ENCODE measurements around the gene GJC2. TPM values are rescaled to one million over a fixed set of nuclear protein-coding genes. Genes with fewer than 3 reads are reported as not detected.
A peak's percentile ranks its signal among the peaks of the same experiment; 100 is the strongest.

GJC2 gene
- polyA plus RNA-seq, 3 donors = 0.15 TPM; not detected in 2

- Histone ChIP-seq H3K4me2 (replicated peaks; ENCODE audit: extremely low read depth, low read length, poor library complexity, severe bottlenecking) (no peak overlapping the region), H3K4me3 (replicated peaks in 1 of 3; ENCODE audit: low read depth in 2 of 3, low read length in 3 of 3) (no peak overlapping the region), H4K20me1 (ENCODE audit: insufficient read depth, low read length) (peaks cover 61% of the 10 kb centered on the region), H2AFZ (ENCODE audit: insufficient read depth, low read depth, low read length, poor library complexity, severe bottlenecking) (no peak overlapping the region), H3K9ac (ENCODE audit: insufficient read depth, low read length, poor library complexity, severe bottlenecking) (no peak overlapping the region), H3K27me3 (ENCODE audit: control insufficient read depth in 2 of 2, insufficient read depth in 2 of 2, low read length in 2 of 2) (no peaks in the 10 kb centered on the region), H3K79me2 (ENCODE audit: insufficient read depth, low read length) (peaks cover 14% of the 10 kb centered on the region), H3K9me3 (replicated peaks in 1 of 2; ENCODE audit: control insufficient read depth in 1 of 2, insufficient read depth in 1 of 2, low read length in 2 of 2) (no peaks in the 10 kb centered on the region), H3K27ac (ENCODE audit: low read depth in 1 of 2, low read length in 2 of 2) (no peak overlapping the region), H3K36me3 (replicated peaks in 1 of 2; ENCODE audit: control insufficient read depth in 1 of 2, insufficient read depth in 2 of 2, low read length in 2 of 2) (peaks cover 32 to 40% of the 10 kb centered on the region in 2 donors), H3K4me1 (ENCODE audit: control insufficient read depth in 1 of 2, insufficient read depth in 2 of 2, low read length in 2 of 2) (no peaks in the 10 kb centered on the region)
- no peak overlapping the region for H3K27ac Mint-ChIP-seq
- intact Hi-C loops (cut with micrococcal nuclease) = no loop called here
- no peaks in the 10 kb centered on the region for H3K9me3 Mint-ChIP-seq
- H3K4me1 Mint-ChIP-seq = no peaks in the 10 kb centered on the region
- H3K36me3 Mint-ChIP-seq = peaks cover 13 to 37% of the 10 kb centered on the region in 2 donors
- H3K4me3 Mint-ChIP-seq = no peak overlapping the region
- no peak for DNase-seq
- H3K27me3 Mint-ChIP-seq (ENCODE audit: low read depth in 3 of 3) = peaks cover 0 to 5% (median 0%) of the 10 kb centered on the region in 3 donors
- TF ChIP-seq CTCF (IDR thresholded peaks at IDR 0.05) = no peak
- 100% methylated on average over 4 of the region's 7 CpGs for WGBS (ENCODE audit: insufficient coverage)
Observed at GRCh38 chr1:228150120-228150460, 360 bp downstream of the GJC2 start.

- peak overlapping the region in 1 of 7 donors; percentile 46 for H3K27ac Mint-ChIP-seq
Observed at GRCh38 chr1:228150461-228151179, 890 bp downstream of the GJC2 start.

More at GRCh38 chr1:228150461-228151179, 890 bp downstream of the GJC2 start:
- Mint-ChIP-seq H3K4me3 (no peak overlapping the region), H3K27me3 (ENCODE audit: low read depth in 3 of 3) (peaks cover 0 to 3% (median 0%) of the 10 kb centered on the region in 3 donors), H3K36me3 (peaks cover 13 to 32% of the 10 kb centered on the region in 2 donors), H3K9me3 (no peaks in the 10 kb centered on the region), H3K4me1 (peaks cover 4% of the 10 kb centered on the region)
- Histone ChIP-seq H3K4me3 (replicated peaks in 1 of 3; ENCODE audit: low read depth in 2 of 3, low read length in 3 of 3) (no peak overlapping the region), H2AFZ (ENCODE audit: insufficient read depth, low read depth, low read length, poor library complexity, severe bottlenecking) (no peak overlapping the region), H3K36me3 (replicated peaks in 1 of 2; ENCODE audit: control insufficient read depth in 1 of 2, insufficient read depth in 2 of 2, low read length in 2 of 2) (peaks cover 32 to 34% of the 10 kb centered on the region in 2 donors), H4K20me1 (ENCODE audit: insufficient read depth, low read length) (peaks cover 56% of the 10 kb centered on the region), H3K9me3 (replicated peaks in 1 of 2; ENCODE audit: control insufficient read depth in 1 of 2, insufficient read depth in 1 of 2, low read length in 2 of 2) (no peaks in the 10 kb centered on the region), H3K79me2 (ENCODE audit: insufficient read depth, low read length) (peaks cover 9% of the 10 kb centered on the region), H3K27ac (ENCODE audit: low read depth in 1 of 2, low read length in 2 of 2) (no peak overlapping the region), H3K4me1 (ENCODE audit: control insufficient read depth in 1 of 2, insufficient read depth in 2 of 2, low read length in 2 of 2) (no peaks in the 10 kb centered on the region), H3K4me2 (replicated peaks; ENCODE audit: extremely low read depth, low read length, poor library complexity, severe bottlenecking) (no peak overlapping the region), H3K27me3 (ENCODE audit: control insufficient read depth in 2 of 2, insufficient read depth in 2 of 2, low read length in 2 of 2) (no peaks in the 10 kb centered on the region), H3K9ac (ENCODE audit: insufficient read depth, low read length, poor library complexity, severe bottlenecking) (no peak overlapping the region)
- TF ChIP-seq CTCF (IDR thresholded peaks at IDR 0.05) = no peak
- intact Hi-C loops (cut with micrococcal nuclease) = no loop called here
- no peak for DNase-seq
- 93% methylated on average over 15 of the region's 17 CpGs for WGBS (ENCODE audit: insufficient coverage)

Data from CD14-positive monocyte (primary cell).